H9 (cell line): ENCODE results near the gene SHTN1. TPM values are rescaled to one million over a fixed set of nuclear protein-coding genes. Genes with fewer than 3 reads are reported as not detected.

Experiments
- DNase-seq: peaks from one replicate; pipeline ENCODE4 v3.0.0-alpha.2; 2017
- H2AFZ ChIP-seq: one replicate; pipeline ENCODE4 v1.6.1; 2013; ENCODE audit warnings: mild to moderate bottlenecking, low read length, control low read depth, moderate library complexity
- H2AK5ac ChIP-seq: 2 replicates; pipeline ENCODE4 v1.6.1; 2013; ENCODE audit warnings: low read length, control low read depth, mixed read lengths; ENCODE audit not compliant: insufficient read length
- H2BK120ac ChIP-seq: one replicate; pipeline ENCODE4 v1.6.1; 2013; ENCODE audit warnings: low read depth, mild to moderate bottlenecking, low read length, control low read depth, inconsistent platforms; ENCODE audit not compliant: poor library complexity, severe bottlenecking
- H2BK12ac ChIP-seq: 2 replicates; pipeline ENCODE4 v1.6.1; 2013; ENCODE audit warnings: low read length, control low read depth, mixed read lengths, low read depth; ENCODE audit not compliant: insufficient read length
- H2BK15ac ChIP-seq: 2 replicates; pipeline ENCODE4 v1.6.1; 2013; ENCODE audit warnings: low read depth, low read length, control low read depth
- H2BK20ac ChIP-seq: one replicate; pipeline ENCODE4 v1.6.1; 2013; ENCODE audit warnings: low read depth, mild to moderate bottlenecking, low read length, control low read depth, inconsistent platforms; ENCODE audit not compliant: poor library complexity, severe bottlenecking
- H2BK5ac ChIP-seq: 2 replicates; pipeline ENCODE4 v1.6.1; 2013; ENCODE audit warnings: low read length, control low read depth, mixed read lengths; ENCODE audit not compliant: insufficient read length
- H3K14ac ChIP-seq: 2 replicates; pipeline ENCODE4 v1.6.1; 2013; ENCODE audit warnings: low read length, control low read depth; ENCODE audit not compliant: insufficient read depth
- H3K18ac ChIP-seq: 2 replicates; pipeline ENCODE4 v1.6.1; 2013; ENCODE audit warnings: low read depth, mild to moderate bottlenecking, mixed read lengths, low read length, control low read depth; ENCODE audit not compliant: insufficient read length
- H3K23ac ChIP-seq: 2 replicates; pipeline ENCODE4 v1.6.1; 2013; ENCODE audit warnings: low read length, control low read depth, mixed read lengths, low read depth; ENCODE audit not compliant: insufficient read length
- H3K23me2 ChIP-seq: 2 replicates; pipeline ENCODE4 v1.6.1; 2013; ENCODE audit warnings: low read depth, mild to moderate bottlenecking, mixed read lengths, low read length, control low read depth; ENCODE audit not compliant: insufficient read length, poor library complexity, severe bottlenecking
- H3K27ac ChIP-seq: 2 replicates; pipeline ENCODE4 v1.5.1; 2013; ENCODE audit warnings: low read length, control low read depth, mixed read lengths, low read depth; ENCODE audit not compliant: insufficient read length
- H3K27me3 ChIP-seq: 2 replicates; pipeline ENCODE4 v1.6.1; 2013; ENCODE audit warnings: low read length, control low read depth, inconsistent platforms; ENCODE audit not compliant: insufficient read depth
- H3K4ac ChIP-seq: 2 replicates; pipeline ENCODE4 v1.6.1; 2013; ENCODE audit warnings: low read depth, mild to moderate bottlenecking, control low read depth, inconsistent platforms, low read length, moderate library complexity
- H3K4me1 ChIP-seq: 2 replicates; pipeline ENCODE4 v1.6.1; 2013; ENCODE audit warnings: low read length, control low read depth, inconsistent platforms; ENCODE audit not compliant: insufficient read depth
- H3K4me2 ChIP-seq: 2 replicates; pipeline ENCODE4 v1.6.1; 2013; ENCODE audit warnings: low read length, control low read depth, mixed read lengths; ENCODE audit not compliant: insufficient read length, insufficient read depth
- H3K56ac ChIP-seq: 2 replicates; pipeline ENCODE4 v1.6.1; 2013; ENCODE audit warnings: low read depth, mild to moderate bottlenecking, mixed read lengths, low read length, control low read depth; ENCODE audit not compliant: insufficient read length
- H3K79me1 ChIP-seq: 2 replicates; pipeline ENCODE4 v1.6.1; 2013; ENCODE audit warnings: low read depth, mild to moderate bottlenecking, moderate library complexity, low read length, control low read depth, inconsistent platforms; ENCODE audit not compliant: insufficient read depth, poor library complexity, severe bottlenecking
- H3K79me2 ChIP-seq: 2 replicates; pipeline ENCODE4 v1.6.1; 2013; ENCODE audit warnings: low read length, control low read depth, inconsistent platforms; ENCODE audit not compliant: insufficient read depth
- H3K9ac ChIP-seq: 2 replicates; pipeline ENCODE4 v1.6.1; 2013; ENCODE audit warnings: low read length, control low read depth, mixed read lengths; ENCODE audit not compliant: insufficient read length; ENCODE audit errors: extremely low read depth
- H3K9me3 ChIP-seq: one replicate; pipeline ENCODE4 v1.6.1; 2013; ENCODE audit warnings: low read depth, low read length, inconsistent platforms; ENCODE audit not compliant: control insufficient read depth
- H3T11ph ChIP-seq: one replicate; pipeline ENCODE4 v1.6.1; 2013; ENCODE audit warnings: mild to moderate bottlenecking, low read length, control low read depth, inconsistent platforms
- H4K20me1 ChIP-seq: one replicate; pipeline ENCODE4 v1.6.1; 2013; ENCODE audit not compliant: control insufficient read depth, insufficient read length, insufficient read depth
- H4K5ac ChIP-seq: 2 replicates; pipeline ENCODE4 v1.6.1; 2013; ENCODE audit warnings: low read depth, mild to moderate bottlenecking, mixed read lengths, low read length, control low read depth; ENCODE audit not compliant: insufficient read length
- H4K8ac ChIP-seq: replicated peaks from 2 replicates; pipeline ENCODE4 v1.6.1; 2013; ENCODE audit warnings: low read length, control low read depth, mixed read lengths, low read depth; ENCODE audit not compliant: insufficient read length
- H4K91ac ChIP-seq: 2 replicates; pipeline ENCODE4 v1.6.1; 2013; ENCODE audit warnings: low read depth, mild to moderate bottlenecking, moderate library complexity, mixed read lengths, low read length, control low read depth; ENCODE audit not compliant: insufficient read length
- H3K27ac Mint-ChIP-seq, 3 experiments: 2 replicates in 2 of 3; 3 replicates in 1 of 3; pipeline ENCODE4 v1.8.0; 2020 to 2021; ENCODE audit warnings: mixed read lengths in 3 of 3, mild to moderate bottlenecking in 1 of 3, moderate library complexity in 1 of 3
- H3K27me3 Mint-ChIP-seq: 2 replicates; pipeline ENCODE4 v1.8.0; 2021; ENCODE audit warnings: low read depth, mild to moderate bottlenecking, moderate library complexity, mixed read lengths
- H3K36me3 Mint-ChIP-seq, 3 experiments: 2 replicates in 2 of 3; 3 replicates in 1 of 3; pipeline ENCODE4 v1.8.0; 2020 to 2021; ENCODE audit warnings: low read depth in 3 of 3, mixed read lengths in 3 of 3; ENCODE audit not compliant: insufficient read depth in 1 of 3
- H3K4me1 Mint-ChIP-seq, 2 experiments: 2 replicates each; pipeline ENCODE4 v1.8.0; 2020; ENCODE audit warnings: mixed read lengths in 2 of 2
- H3K4me3 Mint-ChIP-seq, 2 experiments: 2 replicates in 1 of 2; 3 replicates in 1 of 2; pipeline ENCODE4 v1.8.0; 2020 to 2021; ENCODE audit warnings: mild to moderate bottlenecking in 2 of 2, mixed read lengths in 2 of 2, moderate library complexity in 1 of 2
- H3K9me3 Mint-ChIP-seq, 2 experiments: 2 replicates in 1 of 2; 3 replicates in 1 of 2; pipeline ENCODE4 v1.8.0; 2020; ENCODE audit warnings: mild to moderate bottlenecking in 2 of 2, mixed read lengths in 2 of 2, moderate library complexity in 1 of 2
- CTCF ChIP-seq: fragments of 200-600 bp; sonication (generic); conservative IDR thresholded peaks from 3 replicates; pipeline ENCODE4 v1.8.0; 2021; ENCODE audit warnings: antibody characterized with exemption, mild to moderate bottlenecking
- WGBS: extraction: QIAGEN DNeasy Blood & Tissue Kit; methylation state at CpG from one replicate; pipeline ENCODE4 v1.1.7; 2013; ENCODE audit warnings: missing lambda C conversion rate, low lambda C conversion rate, mixed read lengths; ENCODE audit not compliant: insufficient read length; ENCODE audit errors: extremely low coverage; 5-methylcytosine and 5-hydroxymethylcytosine counted together
- total RNA-seq: library from RNA; stranded (reverse); gene quantifications from 2 replicates; pipeline ENCODE4 v1.2.1, GENCODE V29; 2021

Gene SHTN1
- total RNA-seq, 1 experiment from 2014 or later, result 22.1 TPM

GRCh38 chr10:116919706-116920105 lies 85.3 kb downstream of the SHTN1 start:
- TF ChIP-seq CTCF, result no peak
- Histone ChIP-seq H4K8ac (no peak overlapping the region), H3K9me3 (no peaks in the 10 kb centered on the region), H3K23me2 (no peaks in the 10 kb centered on the region), H3K27ac (no peak overlapping the region), H2BK120ac (no peak overlapping the region), H3K56ac (no peak overlapping the region), H2BK20ac (no peak overlapping the region), H3K4me1 (no peaks in the 10 kb centered on the region), H3K4me2 (no peak overlapping the region), H4K91ac (no peak overlapping the region), H3K9ac (no peak overlapping the region), H4K20me1 (no peaks in the 10 kb centered on the region), H2BK5ac (no peak overlapping the region), H3K27me3 (no peaks in the 10 kb centered on the region), H3K79me1 (no peaks in the 10 kb centered on the region), H2AK5ac (no peak overlapping the region), H3K23ac (no peak overlapping the region), H3K79me2 (no peaks in the 10 kb centered on the region), H2BK12ac (no peak overlapping the region), H3K18ac (no peak overlapping the region), H3T11ph (no peak overlapping the region), H2BK15ac (no peak overlapping the region), H4K5ac (no peak overlapping the region), H2AFZ (no peak overlapping the region), H3K14ac (no peak overlapping the region), H3K4ac (no peak overlapping the region)
- H3K4me3 Mint-ChIP-seq, result no peak overlapping the region
- peaks cover 8 to 17% of the 10 kb centered on the region in 2 experiments for H3K4me1 Mint-ChIP-seq
- no CpG with 5 or more reads among the region's 2 CpGs for WGBS
- peaks cover 6 to 25% (median 17%) of the 10 kb centered on the region in 3 experiments; a peak in 6 of 7 replicates for H3K36me3 Mint-ChIP-seq
- no peak overlapping the region for H3K27ac Mint-ChIP-seq
- no peak for DNase-seq
- H3K9me3 Mint-ChIP-seq, result no peaks in the 10 kb centered on the region
- no peaks in the 10 kb centered on the region for H3K27me3 Mint-ChIP-seq
